ENCODE results near the gene PGM2L1.

The PGM2L1 gene

GRCh38 chr11:74418509-74418895 is 20.3 kb upstream of the PGM2L1 start (continued):
- TF ChIP-seq ZBTB8A (tag by site-specific recombination; IDR thresholded peaks at IDR 0.05) (no peak), ZNF248 (tag by site-specific recombination; IDR thresholded peaks at IDR 0.05) (no peak), ZNF664 (tag by site-specific recombination; IDR thresholded peaks at IDR 0.05) (no peak), ZBTB1 (tag by site-specific recombination; IDR thresholded peaks at IDR 0.05) (0 out of 2 replicates have a peak, but pooled peaks have one; percentile 53), ZNF558 (tag by site-specific recombination; IDR thresholded peaks at IDR 0.05) (no peak), OVOL3 (tag by site-specific recombination; IDR thresholded peaks at IDR 0.05) (0 out of 2 replicates have a peak, but pooled peaks have one; percentile 30), ZNF19 (tag by site-specific recombination; IDR thresholded peaks at IDR 0.05; ENCODE audit: low read depth) (no peak), BCL11A (tag by site-specific recombination; IDR thresholded peaks at IDR 0.05; ENCODE audit: low read depth) (peak; percentile 86), ZNF600 (tag by site-specific recombination; IDR thresholded peaks at IDR 0.05) (peak; percentile 79), GLIS1 (tag by site-specific recombination; IDR thresholded peaks at IDR 0.05) (peak; percentile 47), ZNF214 (tag by site-specific recombination; IDR thresholded peaks at IDR 0.05; ENCODE audit: borderline replicate concordance) (no peak), ELK4 (IDR thresholded peaks at IDR 0.05; ENCODE audit: borderline replicate concordance, low read depth, low read length) (no peak), ZSCAN30 (tag by site-specific recombination; IDR thresholded peaks at IDR 0.05) (no peak; the same call in 1 of the 2 replicates), ZBTB17 (tag by site-specific recombination; IDR thresholded peaks at IDR 0.05) (peak; percentile 61; the same call in 1 of the 2 replicates), ZNF777 (tag by site-specific recombination; IDR thresholded peaks at IDR 0.05; ENCODE audit: borderline replicate concordance) (no peak), TSHZ1 (tag by site-specific recombination; IDR thresholded peaks at IDR 0.05; ENCODE audit: borderline replicate concordance) (peak; percentile 82), ZNF488 (tag by site-specific recombination; IDR thresholded peaks at IDR 0.05) (no peak), ZNF416 (tag by site-specific recombination; IDR thresholded peaks at IDR 0.05) (no peak), ZNF366 (tag by site-specific recombination; conservative IDR thresholded peaks at IDR 0.05) (peak; percentile 79), ZNF785 (tag by site-specific recombination; IDR thresholded peaks at IDR 0.05) (no peak), ZNF202 (tag by site-specific recombination; IDR thresholded peaks at IDR 0.05; ENCODE audit: borderline replicate concordance) (no peak), ZNF555 (tag by site-specific recombination; conservative IDR thresholded peaks at IDR 0.05) (no peak), ZNF571 (tag by site-specific recombination; IDR thresholded peaks at IDR 0.05) (no peak), SCRT2 (tag by site-specific recombination; IDR thresholded peaks at IDR 0.05) (no peak), ZNF549 (tag by site-specific recombination; IDR thresholded peaks at IDR 0.05) (no peak), ZNF707 (tag by site-specific recombination; IDR thresholded peaks at IDR 0.05) (no peak)
- TF ChIP-seq, protein P1, sequence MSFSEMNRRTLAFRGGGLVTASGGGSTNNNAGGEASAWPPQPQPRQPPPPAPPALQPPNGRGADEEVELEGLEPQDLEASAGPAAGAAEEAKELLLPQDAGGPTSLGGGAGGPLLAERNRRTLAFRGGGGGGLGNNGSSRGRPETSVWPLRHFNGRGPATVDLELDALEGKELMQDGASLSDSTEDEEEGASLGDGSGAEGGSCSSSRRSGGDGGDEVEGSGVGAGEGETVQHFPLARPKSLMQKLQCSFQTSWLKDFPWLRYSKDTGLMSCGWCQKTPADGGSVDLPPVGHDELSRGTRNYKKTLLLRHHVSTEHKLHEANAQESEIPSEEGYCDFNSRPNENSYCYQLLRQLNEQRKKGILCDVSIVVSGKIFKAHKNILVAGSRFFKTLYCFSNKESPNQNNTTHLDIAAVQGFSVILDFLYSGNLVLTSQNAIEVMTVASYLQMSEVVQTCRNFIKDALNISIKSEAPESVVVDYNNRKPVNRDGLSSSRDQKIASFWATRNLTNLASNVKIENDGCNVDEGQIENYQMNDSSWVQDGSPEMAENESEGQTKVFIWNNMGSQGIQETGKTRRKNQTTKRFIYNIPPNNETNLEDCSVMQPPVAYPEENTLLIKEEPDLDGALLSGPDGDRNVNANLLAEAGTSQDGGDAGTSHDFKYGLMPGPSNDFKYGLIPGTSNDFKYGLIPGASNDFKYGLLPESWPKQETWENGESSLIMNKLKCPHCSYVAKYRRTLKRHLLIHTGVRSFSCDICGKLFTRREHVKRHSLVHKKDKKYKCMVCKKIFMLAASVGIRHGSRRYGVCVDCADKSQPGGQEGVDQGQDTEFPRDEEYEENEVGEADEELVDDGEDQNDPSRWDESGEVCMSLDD (tag by site-specific recombination; IDR thresholded peaks at IDR 0.05) = no peak
- TF ChIP-seq, protein P2, sequence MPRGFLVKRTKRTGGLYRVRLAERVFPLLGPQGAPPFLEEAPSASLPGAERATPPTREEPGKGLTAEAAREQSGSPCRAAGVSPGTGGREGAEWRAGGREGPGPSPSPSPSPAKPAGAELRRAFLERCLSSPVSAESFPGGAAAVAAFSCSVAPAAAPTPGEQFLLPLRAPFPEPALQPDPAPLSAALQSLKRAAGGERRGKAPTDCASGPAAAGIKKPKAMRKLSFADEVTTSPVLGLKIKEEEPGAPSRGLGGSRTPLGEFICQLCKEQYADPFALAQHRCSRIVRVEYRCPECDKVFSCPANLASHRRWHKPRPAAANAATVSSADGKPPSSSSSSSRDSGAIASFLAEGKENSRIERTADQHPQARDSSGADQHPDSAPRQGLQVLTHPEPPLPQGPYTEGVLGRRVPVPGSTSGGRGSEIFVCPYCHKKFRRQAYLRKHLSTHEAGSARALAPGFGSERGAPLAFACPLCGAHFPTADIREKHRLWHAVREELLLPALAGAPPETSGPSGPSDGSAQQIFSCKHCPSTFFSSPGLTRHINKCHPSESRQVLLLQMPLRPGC (tag by site-specific recombination; IDR thresholded peaks at IDR 0.05) = peak; percentile 78; the same call in 1 of the 2 replicates
- TF ChIP-seq, protein P3, sequence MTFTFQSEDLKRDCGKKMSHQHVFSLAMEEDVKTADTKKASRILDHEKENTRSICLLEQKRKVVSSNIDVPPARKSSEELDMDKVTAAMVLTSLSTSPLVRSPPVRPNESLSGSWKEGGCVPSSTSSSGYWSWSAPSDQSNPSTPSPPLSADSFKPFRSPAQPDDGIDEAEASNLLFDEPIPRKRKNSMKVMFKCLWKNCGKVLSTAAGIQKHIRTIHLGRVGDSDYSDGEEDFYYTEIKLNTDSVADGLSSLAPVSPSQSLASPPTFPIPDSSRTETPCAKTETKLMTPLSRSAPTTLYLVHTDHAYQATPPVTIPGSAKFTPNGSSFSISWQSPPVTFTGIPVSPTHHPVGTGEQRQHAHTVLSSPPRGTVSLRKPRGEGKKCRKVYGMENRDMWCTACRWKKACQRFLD (tag by site-specific recombination; IDR thresholded peaks at IDR 0.05) = no peak

Data from HEK293 (cell line).